ENCODE measurements around the gene FDXR. TPM values are rescaled to one million over a fixed set of nuclear protein-coding genes. Genes with fewer than 3 reads are reported as not detected.

FDXR gene
- total and polyA plus RNA-seq, 2 donors (not counting 3 experiments of a cell fraction or from before 2014, with no cell fraction given): 19.7 to 33.4 TPM

DNA sequence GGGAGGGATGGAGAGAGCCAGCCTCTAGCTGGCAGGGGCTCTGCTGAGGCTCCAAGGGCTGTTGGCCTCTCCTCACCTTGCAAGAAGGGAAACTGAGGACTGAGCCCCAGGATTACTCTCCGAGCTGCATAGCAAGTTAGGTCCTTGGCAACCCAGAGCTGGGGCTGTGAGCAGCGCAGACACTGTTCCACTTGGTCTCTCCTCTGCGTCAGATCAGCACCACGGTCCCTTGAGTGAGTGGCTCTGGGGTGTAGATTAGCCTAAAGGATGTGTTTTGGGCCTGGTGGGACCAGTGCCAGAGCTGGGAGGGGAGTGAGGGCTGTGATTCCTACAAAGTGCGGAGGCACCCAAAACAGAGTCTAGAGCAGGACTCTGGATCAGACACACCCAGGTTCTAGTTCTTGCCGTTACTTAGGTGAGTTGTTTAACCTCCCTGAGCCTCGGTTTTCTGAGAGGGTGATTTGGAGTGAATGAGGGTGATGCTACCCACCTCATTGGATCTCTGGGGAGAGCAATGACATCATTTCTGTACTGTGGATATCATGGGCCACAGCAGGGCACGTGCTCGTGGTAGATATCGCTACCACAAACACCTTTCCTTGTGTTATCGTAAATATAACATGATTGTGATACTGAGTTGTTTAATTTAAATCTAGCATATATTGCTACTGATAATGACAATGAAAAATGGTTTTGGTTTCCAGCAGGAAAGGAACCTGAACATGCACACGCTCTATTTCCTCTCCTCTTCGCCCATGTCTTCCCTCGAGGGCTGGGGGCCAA, 28.8 kb upstream of the FDXR start:
- H3K4me2 ChIP-seq (ENCODE audit: insufficient read depth, low read length): no peak overlapping the region
- peaks cover 0 to 3% of the 10 kb centered on the region in 2 experiments for H3K27me3 ChIP-seq (ENCODE audit: control insufficient read depth in 2 of 2, insufficient read depth in 2 of 2, low read length in 2 of 2)
- H2AFZ ChIP-seq (ENCODE audit: low read depth, low read length): no peak overlapping the region
- no peaks in the 10 kb centered on the region for H3K4me1 ChIP-seq (ENCODE audit: control insufficient read depth, extremely low read depth, insufficient read depth, low read length)
- no peak overlapping the region for H3K27ac ChIP-seq (ENCODE audit: insufficient read depth, low read depth, low read length)
- no peaks in the 10 kb centered on the region for H3K9me1 ChIP-seq (replicated peaks; ENCODE audit: control insufficient read depth, extremely low read depth, insufficient read depth, low read length)
- no peak overlapping the region for H3K4me3 ChIP-seq (replicated peaks in 1 of 3; ENCODE audit: insufficient read depth in 1 of 3, low read depth in 1 of 3, low read length in 3 of 3)
- H3K9me3 ChIP-seq (replicated peaks; ENCODE audit: control insufficient read depth, insufficient read depth, low read length): no peaks in the 10 kb centered on the region
- intact Hi-C loops (cut with micrococcal nuclease) (no loop called here), dilution Hi-C loops (cut with MboI; ENCODE audit: extremely low pct_ligation_motif_present, low sequenced_read_pairs) (no loop called here)
- no TSS peak for BruUV-seq (replicated peaks)
- no peaks in the 10 kb centered on the region for H3K79me2 ChIP-seq (ENCODE audit: control insufficient read depth, insufficient read depth, low read length)
- no peak overlapping the region for H3K9ac ChIP-seq (replicated peaks; ENCODE audit: extremely low read depth, insufficient read depth, low read length)
- DNase-seq (ENCODE audit: low read depth, low spot score): no peak
- no peak for FAIRE-seq
- ChIA-PET CTCF (interaction anchor here (0.8 kb wide), 1 partner anchor 39 kb away, joined by 3 read pairs; no protein-coding TSS in a partner anchor), POLR2A (no interaction called here)
- TF ChIP-seq POLR2A (IDR thresholded peaks at IDR 0.05; ENCODE audit: low read depth, low read length) (no peak), GATA2 (IDR thresholded peaks at IDR 0.05; ENCODE audit: insufficient read depth, insufficient read length, low read depth, low read length) (no peak), EZH2 (IDR thresholded peaks at IDR 0.05; ENCODE audit: borderline replicate concordance, low read depth, low read length, severe bottlenecking) (no peak), POLR2AphosphoS5 (IDR thresholded peaks at IDR 0.05; ENCODE audit: insufficient read depth, low read depth, low read length) (no peak), MYC (IDR thresholded peaks at IDR 0.05; ENCODE audit: low read depth, low read length) (no peak), JUN (IDR thresholded peaks at IDR 0.05; ENCODE audit: borderline replicate concordance, insufficient read depth, insufficient read length, low read depth) (no peak), FOS (IDR thresholded peaks at IDR 0.05; ENCODE audit: borderline replicate concordance, insufficient read depth, low read length) (no peak)
- TF ChIP-seq, protein P1, sequence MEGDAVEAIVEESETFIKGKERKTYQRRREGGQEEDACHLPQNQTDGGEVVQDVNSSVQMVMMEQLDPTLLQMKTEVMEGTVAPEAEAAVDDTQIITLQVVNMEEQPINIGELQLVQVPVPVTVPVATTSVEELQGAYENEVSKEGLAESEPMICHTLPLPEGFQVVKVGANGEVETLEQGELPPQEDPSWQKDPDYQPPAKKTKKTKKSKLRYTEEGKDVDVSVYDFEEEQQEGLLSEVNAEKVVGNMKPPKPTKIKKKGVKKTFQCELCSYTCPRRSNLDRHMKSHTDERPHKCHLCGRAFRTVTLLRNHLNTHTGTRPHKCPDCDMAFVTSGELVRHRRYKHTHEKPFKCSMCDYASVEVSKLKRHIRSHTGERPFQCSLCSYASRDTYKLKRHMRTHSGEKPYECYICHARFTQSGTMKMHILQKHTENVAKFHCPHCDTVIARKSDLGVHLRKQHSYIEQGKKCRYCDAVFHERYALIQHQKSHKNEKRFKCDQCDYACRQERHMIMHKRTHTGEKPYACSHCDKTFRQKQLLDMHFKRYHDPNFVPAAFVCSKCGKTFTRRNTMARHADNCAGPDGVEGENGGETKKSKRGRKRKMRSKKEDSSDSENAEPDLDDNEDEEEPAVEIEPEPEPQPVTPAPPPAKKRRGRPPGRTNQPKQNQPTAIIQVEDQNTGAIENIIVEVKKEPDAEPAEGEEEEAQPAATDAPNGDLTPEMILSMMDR (IDR thresholded peaks at IDR 0.05; ENCODE audit: extremely low read depth in 1 of 2, insufficient read depth in 1 of 2, low read depth in 1 of 2, low read length in 2 of 2): no peak
- TF ChIP-seq, protein P2, sequence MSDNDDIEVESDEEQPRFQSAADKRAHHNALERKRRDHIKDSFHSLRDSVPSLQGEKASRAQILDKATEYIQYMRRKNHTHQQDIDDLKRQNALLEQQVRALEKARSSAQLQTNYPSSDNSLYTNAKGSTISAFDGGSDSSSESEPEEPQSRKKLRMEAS (IDR thresholded peaks at IDR 0.05; ENCODE audit: insufficient read depth, insufficient read length): no peak
- H3K36me3 ChIP-seq (ENCODE audit: control insufficient read depth in 2 of 2, extremely low read depth in 1 of 2, insufficient read depth in 2 of 2, low read length in 2 of 2): no peaks in the 10 kb centered on the region
- H4K20me1 ChIP-seq (replicated peaks; ENCODE audit: control insufficient read depth, extremely low read depth, insufficient read depth, low read length): no peaks in the 10 kb centered on the region

Data from endothelial cell of umbilical vein (primary cell).